K562 (cell line): ENCODE data around the gene ANKFN1. TPM values are rescaled to one million over a fixed set of nuclear protein-coding genes. Genes with fewer than 3 reads are reported as not detected.

Source experiments
- CHCHD3 ChIP-seq: fragments of 250-450 bp; sonication (Bioruptor Pico); IDR thresholded peaks from 2 replicates; pipeline ENCODE4 v2.1.2; 2022; ENCODE audit warnings: mild to moderate bottlenecking
- ERF ChIP-seq: fragments of 450-650 bp; formaldehyde crosslinking; IDR thresholded peaks from 2 replicates; pipeline ENCODE4 v1.4.0; 2020; ENCODE audit warnings: mild to moderate bottlenecking, mixed read lengths
- FOXO4 ChIP-seq: fragments of 450-650 bp; formaldehyde crosslinking; IDR thresholded peaks from 2 replicates; pipeline ENCODE4 v1.4.0; 2020; ENCODE audit warnings: mild to moderate bottlenecking, moderate library complexity
- HMGN3 ChIP-seq: IDR thresholded peaks from 2 replicates; pipeline ENCODE4 v1.6.1; 2011; ENCODE audit warnings: borderline replicate concordance, low read depth, mild to moderate bottlenecking, mixed read lengths, low read length; ENCODE audit not compliant: insufficient read length; ENCODE audit errors: extremely low read depth
- L3MBTL2 ChIP-seq: fragments of 450-650 bp; IDR thresholded peaks from 2 replicates; pipeline ENCODE4 v1.6.1; 2016; ENCODE audit warnings: mild to moderate bottlenecking, moderate library complexity
- MAFK ChIP-seq: IDR thresholded peaks from 2 replicates; pipeline ENCODE4 v1.6.1; 2011; ENCODE audit warnings: low read length, improper control_type of control experiment
- NCOA6 ChIP-seq: fragments of 450-650 bp; IDR thresholded peaks from 2 replicates; pipeline ENCODE4 v1.6.1; 2017; ENCODE audit warnings: mild to moderate bottlenecking
- NFE2 ChIP-seq: IDR thresholded peaks from 2 replicates; pipeline ENCODE4 v1.6.1; 2014; ENCODE audit warnings: antibody characterized with exemption, low read depth
- PCBP2 ChIP-seq: fragments of 200-400 bp; formaldehyde crosslinking; IDR thresholded peaks from 2 replicates; pipeline ENCODE4 v1.6.1; 2018; ENCODE audit warnings: low read length, low read depth, mild to moderate bottlenecking, moderate library complexity; ENCODE audit not compliant: poor library complexity, severe bottlenecking
- PHB2 ChIP-seq: fragments of 450-650 bp; IDR thresholded peaks from 2 replicates; pipeline ENCODE4 v1.6.1; 2017; ENCODE audit warnings: low read depth
- PRPF4 ChIP-seq: fragments of 200-400 bp; formaldehyde crosslinking; IDR thresholded peaks from one replicate; pipeline ENCODE4 v1.6.1; 2017; ENCODE audit warnings: low read length, low read depth, mild to moderate bottlenecking; ENCODE audit not compliant: insufficient read depth, poor library complexity, severe bottlenecking
- PTTG1 ChIP-seq: fragments of 450-650 bp; IDR thresholded peaks from 2 replicates; pipeline ENCODE4 v1.6.1; 2016; ENCODE audit warnings: low read depth, mild to moderate bottlenecking, missing genetic modification characterization, missing compliant biosample characterization
- SMC3 ChIP-seq: conservative IDR thresholded peaks from 2 replicates; pipeline ENCODE4 v1.6.1; 2011; ENCODE audit warnings: low read depth, low read length, improper control_type of control experiment; ENCODE audit not compliant: insufficient read depth
- STAT5A ChIP-seq: IDR thresholded peaks from 2 replicates; pipeline ENCODE4 v1.6.1; 2012; ENCODE audit warnings: low read length, inconsistent platforms, borderline replicate concordance
- TRIM25 ChIP-seq: fragments of 450-650 bp; IDR thresholded peaks from 2 replicates; pipeline ENCODE4 v1.7.0; 2016; ENCODE audit warnings: borderline replicate concordance
- UBTF ChIP-seq, 2 experiments: IDR thresholded peaks; 2 replicates each; pipeline ENCODE4 v1.6.1; 2012; ENCODE audit warnings: improper control_type of control experiment in 2 of 2, low read depth in 2 of 2, low read length in 2 of 2, borderline replicate concordance in 1 of 2
- polyA plus RNA-seq, 8 experiments: library from polyadenylated mRNA; depleted of rRNA in 4 of 8; stranded (reverse) in 5 of 8; unstranded in 3 of 8; fragments of >200 nt; fragmentation: Nextera tagmentation in 2 of 8; fragmentation: Illumina TruSeq in 1 of 8; extraction: Ambion mirVana in 2 of 8; extraction: Trizol in 1 of 8; gene quantifications; 2 replicates each; pipeline versions ENCODE4 v1.2.1 to v1.2.3, GENCODE V29; 2011 to 2014; ENCODE audit warnings: inconsistent platforms in 1 of 8, missing spikeins in 1 of 8
- total RNA-seq, 7 experiments: library from RNA; depleted of rRNA in 6 of 7; stranded (reverse); fragments of >200 nt in 6 of 7; fragmentation: Illumina TruSeq in 2 of 7; extraction: Trizol in 2 of 7; gene quantifications; 2 replicates each; pipeline versions ENCODE4 v1.2.1 to v1.2.3, GENCODE V29; 2011 to 2021; ENCODE audit warnings: low replicate concordance in 1 of 7
- TF ChIP-seq, protein P1 (sequence below): IDR thresholded peaks from 3 replicates; pipeline ENCODE4 v1.6.1; 2011; ENCODE audit warnings: borderline replicate concordance, mild to moderate bottlenecking; ENCODE audit not compliant: insufficient read length, insufficient read depth
- TF ChIP-seq, protein P2 (sequence below): conservative IDR thresholded peaks from 2 replicates; pipeline ENCODE4 v1.6.1; 2011; ENCODE audit warnings: low read depth, mild to moderate bottlenecking, low read length; ENCODE audit not compliant: control insufficient read depth
- TF ChIP-seq, protein P3 (sequence below): fragments of 450-650 bp; IDR thresholded peaks from 2 replicates; pipeline ENCODE4 v1.6.1; 2016; ENCODE audit warnings: antibody characterized with exemption

ANKFN1 gene
- total and polyA plus RNA-seq, 9 of the 15 experiments (the other 6 are each of a cell fraction or from before 2014, with no cell fraction given), result 0.04 to 0.39 (median 0.15) TPM; not detected in 1

GRCh38 chr17:56178203-56178602 is 24.9 kb downstream of the ANKFN1 start (continued):
- TF ChIP-seq UBTF (IDR thresholded peaks at IDR 0.05; ENCODE audit: borderline replicate concordance in 1 of 2, low read depth in 2 of 2, low read length in 2 of 2) (no peak), L3MBTL2 (no peak), STAT5A (no peak), PRPF4 (no peak), SMC3 (no peak), HMGN3 (no peak), PHB2 (no peak), ERF (no peak), NCOA6 (no peak), PTTG1 (tag) (no peak), FOXO4 (CRISPR knock-in tag) (no peak), MAFK (peak; percentile 44; the same call in 1 of the 2 replicates), NFE2 (no peak), TRIM25 (no peak), PCBP2 (no peak), CHCHD3 (CRISPR knock-in tag) (no peak)
- TF ChIP-seq, protein P1, sequence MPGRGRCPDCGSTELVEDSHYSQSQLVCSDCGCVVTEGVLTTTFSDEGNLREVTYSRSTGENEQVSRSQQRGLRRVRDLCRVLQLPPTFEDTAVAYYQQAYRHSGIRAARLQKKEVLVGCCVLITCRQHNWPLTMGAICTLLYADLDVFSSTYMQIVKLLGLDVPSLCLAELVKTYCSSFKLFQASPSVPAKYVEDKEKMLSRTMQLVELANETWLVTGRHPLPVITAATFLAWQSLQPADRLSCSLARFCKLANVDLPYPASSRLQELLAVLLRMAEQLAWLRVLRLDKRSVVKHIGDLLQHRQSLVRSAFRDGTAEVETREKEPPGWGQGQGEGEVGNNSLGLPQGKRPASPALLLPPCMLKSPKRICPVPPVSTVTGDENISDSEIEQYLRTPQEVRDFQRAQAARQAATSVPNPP, result no peak
- TF ChIP-seq, protein P2, sequence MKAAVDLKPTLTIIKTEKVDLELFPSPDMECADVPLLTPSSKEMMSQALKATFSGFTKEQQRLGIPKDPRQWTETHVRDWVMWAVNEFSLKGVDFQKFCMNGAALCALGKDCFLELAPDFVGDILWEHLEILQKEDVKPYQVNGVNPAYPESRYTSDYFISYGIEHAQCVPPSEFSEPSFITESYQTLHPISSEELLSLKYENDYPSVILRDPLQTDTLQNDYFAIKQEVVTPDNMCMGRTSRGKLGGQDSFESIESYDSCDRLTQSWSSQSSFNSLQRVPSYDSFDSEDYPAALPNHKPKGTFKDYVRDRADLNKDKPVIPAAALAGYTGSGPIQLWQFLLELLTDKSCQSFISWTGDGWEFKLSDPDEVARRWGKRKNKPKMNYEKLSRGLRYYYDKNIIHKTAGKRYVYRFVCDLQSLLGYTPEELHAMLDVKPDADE, result no peak
- TF ChIP-seq, protein P3, sequence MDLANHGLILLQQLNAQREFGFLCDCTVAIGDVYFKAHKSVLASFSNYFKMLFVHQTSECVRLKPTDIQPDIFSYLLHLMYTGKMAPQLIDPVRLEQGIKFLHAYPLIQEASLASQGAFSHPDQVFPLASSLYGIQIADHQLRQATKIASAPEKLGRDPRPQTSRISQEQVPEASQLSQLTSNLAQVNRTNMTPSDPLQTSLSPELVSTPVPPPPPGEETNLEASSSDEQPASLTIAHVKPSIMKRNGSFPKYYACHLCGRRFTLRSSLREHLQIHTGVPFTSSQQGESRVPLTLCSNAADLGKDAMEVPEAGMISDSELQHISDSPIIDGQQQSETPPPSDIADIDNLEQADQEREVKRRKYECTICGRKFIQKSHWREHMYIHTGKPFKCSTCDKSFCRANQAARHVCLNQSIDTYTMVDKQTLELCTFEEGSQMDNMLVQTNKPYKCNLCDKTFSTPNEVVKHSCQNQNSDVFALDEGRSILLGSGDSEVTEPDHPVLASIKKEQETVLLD, result no peak
